ENCODE measurements around the gene DNAJC1. TPM values are rescaled to one million over a fixed set of nuclear protein-coding genes. Genes with fewer than 3 reads are reported as not detected.
"Not testable (repeated sequence)": the region's sequence is repeated elsewhere in the genome, so short reads cannot be mapped to it uniquely, and the experiment has no call there.

Gene DNAJC1
- polyA plus RNA-seq, 2 of the 4 experiments (the other 2 are of a cell fraction), result 19.2 to 34.2 TPM

- FAIRE-seq (no peak), ATAC-seq (no peak), DNase-seq (ENCODE audit: low read depth in 1 of 2, low spot score in 1 of 2) (no peak)
- 74% methylated on average over 5 of the region's 5 CpGs for WGBS (ENCODE audit: missing lambda C conversion rate)
- ChIA-PET POLR2A (no interaction called here), CTCF (interaction anchor here (0.6 to 1.2 kb wide), 3 partner anchors 14 to 1807 kb away, joined by 3 to 4 read pairs (median 3); no protein-coding TSS in a partner anchor)
- no peak overlapping the region for H3K27ac ChIP-seq
- no peak overlapping the region for H3K4me2 ChIP-seq
- no peaks in the 10 kb centered on the region for H3K4me1 ChIP-seq
- TF ChIP-seq PBX3 (IDR thresholded peaks at IDR 0.05) (no peak), ZC3H11A (IDR thresholded peaks at IDR 0.05) (no peak), RCOR1 (IDR thresholded peaks at IDR 0.05; ENCODE audit: low read depth, low read length) (no peak), HOXB5 (CRISPR knock-in tag; IDR thresholded peaks at IDR 0.05) (no peak), NFE2L2 (conservative IDR thresholded peaks at IDR 0.05; ENCODE audit: low read length) (no peak), NPAS2 (CRISPR knock-in tag; IDR thresholded peaks at IDR 0.05; ENCODE audit: borderline replicate concordance) (no peak)
- H3K9me3 ChIP-seq, result peaks cover 12% of the 10 kb centered on the region; the same call in 1 of the 3 replicates
- no peak overlapping the region for H3K4me3 ChIP-seq
Measured at GRCh38 chr10:21888959-21889358, 114.6 kb downstream of the DNAJC1 start.

GRCh38 chr10:21885940-21886339, 117.6 kb downstream of the DNAJC1 start:
- no peak overlapping the region for H3K27ac ChIP-seq
- FAIRE-seq (no peak), DNase-seq (ENCODE audit: low read depth in 1 of 2, low spot score in 1 of 2) (no peak), ATAC-seq (no peak)
- H3K4me1 ChIP-seq, result no peaks in the 10 kb centered on the region
- ChIA-PET POLR2A (no interaction called here), CTCF (no interaction called here)
- TF ChIP-seq POLR2A (IDR thresholded peaks at IDR 0.05; ENCODE audit: low read length) (no peak), NR3C1 (IDR thresholded peaks at IDR 0.05) (no peak), PHF8 (IDR thresholded peaks at IDR 0.05; ENCODE audit: borderline replicate concordance, low read depth) (no peak), BHLHE40 (IDR thresholded peaks at IDR 0.05; ENCODE audit: low read depth, low read length) (no peak), NFE2L2 (conservative IDR thresholded peaks at IDR 0.05; ENCODE audit: low read length) (no peak), RCOR1 (IDR thresholded peaks at IDR 0.05; ENCODE audit: low read depth, low read length) (no peak), JUN (IDR thresholded peaks at IDR 0.05) (no peak), FOSB (CRISPR knock-in tag; IDR thresholded peaks at IDR 0.05) (no peak)
- no peak overlapping the region for H3K4me3 ChIP-seq
- H3K4me2 ChIP-seq, result no peak overlapping the region
- 0 out of 3 replicates have a peak, but pooled peaks cover 1% of the 10 kb centered on the region for H3K9me3 ChIP-seq

GRCh38 chr10:21873198-21873597, 130.3 kb downstream of the DNAJC1 start:
- Histone ChIP-seq H3K9me3 (peaks cover 18% of the 10 kb centered on the region; the same call in 1 of the 3 replicates), H3K27ac (no peak overlapping the region), H3K4me2 (no peak overlapping the region), H3K4me1 (no peaks in the 10 kb centered on the region), H3K4me3 (no peak overlapping the region)
- DNase-seq (ENCODE audit: low read depth in 1 of 2, low spot score in 1 of 2), result no peak
- ChIA-PET POLR2A (no interaction called here), CTCF (interaction anchor here (1.0 kb wide), 1 partner anchor 86 kb away, joined by 3 read pairs; no protein-coding TSS in a partner anchor)
- 89% methylated on average over 5 of the region's 5 CpGs for WGBS (ENCODE audit: missing lambda C conversion rate)
- FAIRE-seq, result no peak
- ATAC-seq, result no peak
- TF ChIP-seq SREBF2 (IDR thresholded peaks at IDR 0.05), result no peak

- DNase-seq (ENCODE audit: low read depth in 1 of 2, low spot score in 1 of 2); ATAC-seq; FAIRE-seq; H3K4me2 ChIP-seq; H3K4me3 ChIP-seq; H3K4me1 ChIP-seq; H3K27ac ChIP-seq; POLR2A ChIA-PET: not testable (repeated sequence)
- CTCF ChIA-PET, result interaction anchor here (1.0 kb wide), 1 partner anchor 87 kb away, joined by 3 read pairs; no protein-coding TSS in a partner anchor
- WGBS (ENCODE audit: missing lambda C conversion rate), result 95% methylated on average over 11 of the region's 11 CpGs
- H3K9me3 ChIP-seq, result peaks cover 18% of the 10 kb centered on the region; the same call in 1 of the 3 replicates
Measured at GRCh38 chr10:21872771-21873170, 130.8 kb downstream of the DNAJC1 start.

- 83% methylated on average over 1 of the region's 1 CpG for WGBS (ENCODE audit: missing lambda C conversion rate)
- Histone ChIP-seq H3K4me2 (no peak overlapping the region), H3K9me3 (peaks cover 20% of the 10 kb centered on the region; the same call in 1 of the 3 replicates), H3K4me1 (no peaks in the 10 kb centered on the region), H3K27ac (no peak overlapping the region), H3K4me3 (no peak overlapping the region)
- FAIRE-seq (no peak), ATAC-seq (no peak), DNase-seq (ENCODE audit: low read depth in 1 of 2, low spot score in 1 of 2) (no peak)
- ChIA-PET CTCF (no interaction called here), POLR2A (no interaction called here)
- no peak for TF ChIP-seq NFE2L2 (conservative IDR thresholded peaks at IDR 0.05; ENCODE audit: low read length)
- no peak for TF ChIP-seq BCL3 (IDR thresholded peaks at IDR 0.05)
- no peak for TF ChIP-seq SREBF2 (IDR thresholded peaks at IDR 0.05)
- no peak for TF ChIP-seq POLR2A (IDR thresholded peaks at IDR 0.05; ENCODE audit: low read length)
- no peak for TF ChIP-seq MAX (IDR thresholded peaks at IDR 0.05)
- no peak for TF ChIP-seq MAZ (IDR thresholded peaks at IDR 0.05; ENCODE audit: borderline replicate concordance, low read depth, low read length)
- no peak for TF ChIP-seq MYC (IDR thresholded peaks at IDR 0.05; ENCODE audit: borderline replicate concordance, low read length)
- TF ChIP-seq RFX5 (IDR thresholded peaks at IDR 0.05), result no peak
- no peak for TF ChIP-seq CBX2 (IDR thresholded peaks at IDR 0.05; ENCODE audit: borderline replicate concordance, low read depth)
- no peak for TF ChIP-seq EP300 (IDR thresholded peaks at IDR 0.05)
Measured at GRCh38 chr10:21870849-21871248, 132.7 kb downstream of the DNAJC1 start.

- H3K27ac ChIP-seq; H3K4me1 ChIP-seq; H3K4me2 ChIP-seq; CTCF ChIA-PET; DNase-seq (ENCODE audit: low read depth in 1 of 2, low spot score in 1 of 2); H3K4me3 ChIP-seq; POLR2A ChIA-PET; ATAC-seq: not testable (repeated sequence)
- H3K9me3 ChIP-seq, result peaks cover 20% of the 10 kb centered on the region; the same call in 1 of the 3 replicates
- 96% methylated on average over 2 of the region's 2 CpGs for WGBS (ENCODE audit: missing lambda C conversion rate)
- FAIRE-seq, result peak; percentile 23
Measured at GRCh38 chr10:21869087-21869486, 134.4 kb downstream of the DNAJC1 start.
